Measurements from ENCODE around the gene PCNX2. TPM values are rescaled to one million over a fixed set of nuclear protein-coding genes. Genes with fewer than 3 reads are reported as not detected.

PCNX2 gene
- total and polyA plus RNA-seq, 2 donors (not counting 3 experiments of a cell fraction or from before 2014, with no cell fraction given) = 6.6 to 11.0 TPM

GRCh38 chr1:233216009-233216408, 79.5 kb downstream of the PCNX2 start:
- no peaks in the 10 kb centered on the region for H3K4me1 ChIP-seq (ENCODE audit: control insufficient read depth, extremely low read depth, insufficient read depth, low read length)
- ChIA-PET CTCF (interaction anchor here (1.3 kb wide), 1 partner anchor 8 kb away, joined by 6 read pairs; no protein-coding TSS in a partner anchor), POLR2A (interaction anchor here (0.5 kb wide), 1 partner anchor 393 kb away, joined by 7 read pairs; no protein-coding TSS in a partner anchor)
- H3K79me2 ChIP-seq (ENCODE audit: control insufficient read depth, insufficient read depth, low read length) = no peaks in the 10 kb centered on the region
- no peak overlapping the region for H3K9ac ChIP-seq (replicated peaks; ENCODE audit: extremely low read depth, insufficient read depth, low read length)
- no peak for TF ChIP-seq GATA2 (IDR thresholded peaks at IDR 0.05; ENCODE audit: insufficient read depth, insufficient read length, low read depth, low read length)
- TF ChIP-seq EZH2 (IDR thresholded peaks at IDR 0.05; ENCODE audit: borderline replicate concordance, low read depth, low read length, severe bottlenecking) = no peak
- no peak for TF ChIP-seq JUN (IDR thresholded peaks at IDR 0.05; ENCODE audit: borderline replicate concordance, insufficient read depth, insufficient read length, low read depth)
- no peak for TF ChIP-seq POLR2AphosphoS5 (IDR thresholded peaks at IDR 0.05; ENCODE audit: insufficient read depth, low read depth, low read length)
- TF ChIP-seq FOS (IDR thresholded peaks at IDR 0.05; ENCODE audit: borderline replicate concordance, insufficient read depth, low read length) = no peak
- no peak for TF ChIP-seq POLR2A (IDR thresholded peaks at IDR 0.05; ENCODE audit: low read depth, low read length)
- TF ChIP-seq MAX (IDR thresholded peaks at IDR 0.05; ENCODE audit: insufficient read depth, insufficient read length) = no peak
- TF ChIP-seq MYC (IDR thresholded peaks at IDR 0.05; ENCODE audit: low read depth, low read length) = no peak
- TF ChIP-seq, protein P1, sequence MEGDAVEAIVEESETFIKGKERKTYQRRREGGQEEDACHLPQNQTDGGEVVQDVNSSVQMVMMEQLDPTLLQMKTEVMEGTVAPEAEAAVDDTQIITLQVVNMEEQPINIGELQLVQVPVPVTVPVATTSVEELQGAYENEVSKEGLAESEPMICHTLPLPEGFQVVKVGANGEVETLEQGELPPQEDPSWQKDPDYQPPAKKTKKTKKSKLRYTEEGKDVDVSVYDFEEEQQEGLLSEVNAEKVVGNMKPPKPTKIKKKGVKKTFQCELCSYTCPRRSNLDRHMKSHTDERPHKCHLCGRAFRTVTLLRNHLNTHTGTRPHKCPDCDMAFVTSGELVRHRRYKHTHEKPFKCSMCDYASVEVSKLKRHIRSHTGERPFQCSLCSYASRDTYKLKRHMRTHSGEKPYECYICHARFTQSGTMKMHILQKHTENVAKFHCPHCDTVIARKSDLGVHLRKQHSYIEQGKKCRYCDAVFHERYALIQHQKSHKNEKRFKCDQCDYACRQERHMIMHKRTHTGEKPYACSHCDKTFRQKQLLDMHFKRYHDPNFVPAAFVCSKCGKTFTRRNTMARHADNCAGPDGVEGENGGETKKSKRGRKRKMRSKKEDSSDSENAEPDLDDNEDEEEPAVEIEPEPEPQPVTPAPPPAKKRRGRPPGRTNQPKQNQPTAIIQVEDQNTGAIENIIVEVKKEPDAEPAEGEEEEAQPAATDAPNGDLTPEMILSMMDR (IDR thresholded peaks at IDR 0.05; ENCODE audit: extremely low read depth in 1 of 2, insufficient read depth in 1 of 2, low read depth in 1 of 2, low read length in 2 of 2) = no peak
- no peaks in the 10 kb centered on the region for H3K9me3 ChIP-seq (replicated peaks; ENCODE audit: control insufficient read depth, insufficient read depth, low read length)
- no peak overlapping the region for H2AFZ ChIP-seq (ENCODE audit: low read depth, low read length)
- no TSS peak for BruUV-seq (replicated peaks)
- H3K4me3 ChIP-seq (replicated peaks in 1 of 3; ENCODE audit: insufficient read depth in 1 of 3, low read depth in 1 of 3, low read length in 3 of 3) = no peak overlapping the region
- H3K4me2 ChIP-seq (ENCODE audit: insufficient read depth, low read length) = no peak overlapping the region
- H3K36me3 ChIP-seq (ENCODE audit: control insufficient read depth in 2 of 2, extremely low read depth in 1 of 2, insufficient read depth in 2 of 2, low read length in 2 of 2) = no peaks in the 10 kb centered on the region
- no peaks in the 10 kb centered on the region for H3K9me1 ChIP-seq (replicated peaks; ENCODE audit: control insufficient read depth, extremely low read depth, insufficient read depth, low read length)
- no peaks in the 10 kb centered on the region for H4K20me1 ChIP-seq (replicated peaks; ENCODE audit: control insufficient read depth, extremely low read depth, insufficient read depth, low read length)
- intact Hi-C loops (cut with micrococcal nuclease) = no loop called here
- DNase-seq (ENCODE audit: low read depth, low spot score) = no peak
- no peak for FAIRE-seq
- no peak overlapping the region for H3K27ac ChIP-seq (ENCODE audit: insufficient read depth, low read depth, low read length)
- dilution Hi-C loops (cut with MboI; ENCODE audit: extremely low pct_ligation_motif_present, low sequenced_read_pairs) = no loop called here
- H3K27me3 ChIP-seq (ENCODE audit: control insufficient read depth in 2 of 2, insufficient read depth in 2 of 2, low read length in 2 of 2) = no peaks in the 10 kb centered on the region
